Measurements from ENCODE around the gene SLC28A3. TPM values are rescaled to one million over a fixed set of nuclear protein-coding genes. Genes with fewer than 3 reads are reported as not detected.

SLC28A3 gene
- total RNA-seq, 1 donor, result 0.72 TPM

- H3K9me3 ChIP-seq (ENCODE audit: low read depth, low read length), result no peaks in the 10 kb centered on the region
- H3K4me1 ChIP-seq (ENCODE audit: insufficient read depth, low read length), result peaks cover 23% of the 10 kb centered on the region
- H3K27ac ChIP-seq (ENCODE audit: low read depth, low read length), result no peak overlapping the region
- TF ChIP-seq, protein P1, sequence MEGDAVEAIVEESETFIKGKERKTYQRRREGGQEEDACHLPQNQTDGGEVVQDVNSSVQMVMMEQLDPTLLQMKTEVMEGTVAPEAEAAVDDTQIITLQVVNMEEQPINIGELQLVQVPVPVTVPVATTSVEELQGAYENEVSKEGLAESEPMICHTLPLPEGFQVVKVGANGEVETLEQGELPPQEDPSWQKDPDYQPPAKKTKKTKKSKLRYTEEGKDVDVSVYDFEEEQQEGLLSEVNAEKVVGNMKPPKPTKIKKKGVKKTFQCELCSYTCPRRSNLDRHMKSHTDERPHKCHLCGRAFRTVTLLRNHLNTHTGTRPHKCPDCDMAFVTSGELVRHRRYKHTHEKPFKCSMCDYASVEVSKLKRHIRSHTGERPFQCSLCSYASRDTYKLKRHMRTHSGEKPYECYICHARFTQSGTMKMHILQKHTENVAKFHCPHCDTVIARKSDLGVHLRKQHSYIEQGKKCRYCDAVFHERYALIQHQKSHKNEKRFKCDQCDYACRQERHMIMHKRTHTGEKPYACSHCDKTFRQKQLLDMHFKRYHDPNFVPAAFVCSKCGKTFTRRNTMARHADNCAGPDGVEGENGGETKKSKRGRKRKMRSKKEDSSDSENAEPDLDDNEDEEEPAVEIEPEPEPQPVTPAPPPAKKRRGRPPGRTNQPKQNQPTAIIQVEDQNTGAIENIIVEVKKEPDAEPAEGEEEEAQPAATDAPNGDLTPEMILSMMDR (IDR thresholded peaks at IDR 0.05; ENCODE audit: extremely low read depth, low read depth, low read length), result no peak
- no peaks in the 10 kb centered on the region for H4K20me1 ChIP-seq (ENCODE audit: insufficient read depth, low read length)
- no peaks in the 10 kb centered on the region for H3K36me3 ChIP-seq (ENCODE audit: insufficient read depth, low read length)
- no peak overlapping the region for H3K4me2 ChIP-seq (ENCODE audit: insufficient read depth, low read length)
- no peak overlapping the region for H3K4me3 ChIP-seq (ENCODE audit: insufficient read depth, low read length)
- DNase-seq (ENCODE audit: insufficient read length, low spot score, missing footprints), result peak; percentile 68
- no peaks in the 10 kb centered on the region for H3K27me3 ChIP-seq (ENCODE audit: insufficient read depth, low read length)
- H2AFZ ChIP-seq (ENCODE audit: low read length), result peak overlapping the region; percentile 38
- H3K79me2 ChIP-seq (ENCODE audit: insufficient read depth, low read length), result no peaks in the 10 kb centered on the region
Observed at GRCh38 chr9:84301851-84302250, 38.7 kb downstream of the SLC28A3 start.

DNA sequence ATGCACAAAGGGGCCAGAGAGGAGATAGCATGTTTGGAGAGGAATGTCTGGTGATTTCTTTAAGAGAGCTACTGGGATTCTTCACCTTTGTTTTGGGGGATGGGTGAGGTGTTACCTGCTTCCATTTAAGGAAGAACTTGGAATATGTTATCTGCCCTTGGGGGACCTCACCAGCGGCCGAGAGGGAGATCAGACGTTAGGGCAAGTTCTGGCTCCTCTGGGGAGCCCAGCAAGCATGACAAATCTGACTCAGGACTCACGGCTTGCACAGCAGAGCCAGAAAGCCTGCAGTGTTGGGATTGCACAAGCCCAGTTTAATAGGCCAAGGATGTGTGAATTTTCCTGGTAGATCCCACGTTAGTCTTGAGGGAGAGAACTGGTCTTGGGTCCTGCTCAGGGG lies 40.3 kb downstream of the SLC28A3 start:
- Histone ChIP-seq H3K4me2 (ENCODE audit: insufficient read depth, low read length) (no peak overlapping the region), H3K4me3 (ENCODE audit: insufficient read depth, low read length) (no peak overlapping the region), H3K27ac (ENCODE audit: low read depth, low read length) (peak overlapping the region; percentile 29), H3K4me1 (ENCODE audit: insufficient read depth, low read length) (peaks cover 35% of the 10 kb centered on the region), H3K27me3 (ENCODE audit: insufficient read depth, low read length) (no peaks in the 10 kb centered on the region), H2AFZ (ENCODE audit: low read length) (peak overlapping the region; percentile 47), H3K9me3 (ENCODE audit: low read depth, low read length) (no peaks in the 10 kb centered on the region), H4K20me1 (ENCODE audit: insufficient read depth, low read length) (no peaks in the 10 kb centered on the region), H3K36me3 (ENCODE audit: insufficient read depth, low read length) (no peaks in the 10 kb centered on the region), H3K79me2 (ENCODE audit: insufficient read depth, low read length) (no peaks in the 10 kb centered on the region)
- no peak for DNase-seq (ENCODE audit: insufficient read length, low spot score, missing footprints)
- TF ChIP-seq, protein P1 (IDR thresholded peaks at IDR 0.05; ENCODE audit: extremely low read depth, low read depth, low read length), result no peak

- Histone ChIP-seq H3K36me3 (ENCODE audit: insufficient read depth, low read length) (no peaks in the 10 kb centered on the region), H3K9me3 (ENCODE audit: low read depth, low read length) (no peaks in the 10 kb centered on the region), H3K79me2 (ENCODE audit: insufficient read depth, low read length) (no peaks in the 10 kb centered on the region), H3K4me2 (ENCODE audit: insufficient read depth, low read length) (peak overlapping the region; percentile 38), H3K27ac (ENCODE audit: low read depth, low read length) (peak overlapping the region; percentile 73), H2AFZ (ENCODE audit: low read length) (no peak overlapping the region), H4K20me1 (ENCODE audit: insufficient read depth, low read length) (no peaks in the 10 kb centered on the region), H3K4me1 (ENCODE audit: insufficient read depth, low read length) (peaks cover 35% of the 10 kb centered on the region), H3K4me3 (ENCODE audit: insufficient read depth, low read length) (no peak overlapping the region), H3K27me3 (ENCODE audit: insufficient read depth, low read length) (no peaks in the 10 kb centered on the region)
- peak; percentile 64 for DNase-seq (ENCODE audit: insufficient read length, low spot score, missing footprints)
- TF ChIP-seq, protein P1 (IDR thresholded peaks at IDR 0.05; ENCODE audit: extremely low read depth, low read depth, low read length), result no peak
Observed at GRCh38 chr9:84297162-84297821, 43.3 kb downstream of the SLC28A3 start.

GRCh38 chr9:84296146-84296843 lies 44.3 kb downstream of the SLC28A3 start:
- DNase-seq (ENCODE audit: insufficient read length, low spot score, missing footprints), result peak; percentile 66
- H3K4me2 ChIP-seq (ENCODE audit: insufficient read depth, low read length), result peak overlapping the region; percentile 38
- peaks cover 31% of the 10 kb centered on the region for H3K4me1 ChIP-seq (ENCODE audit: insufficient read depth, low read length)
- H3K9me3 ChIP-seq (ENCODE audit: low read depth, low read length), result no peaks in the 10 kb centered on the region
- no peaks in the 10 kb centered on the region for H3K79me2 ChIP-seq (ENCODE audit: insufficient read depth, low read length)
- no peaks in the 10 kb centered on the region for H3K36me3 ChIP-seq (ENCODE audit: insufficient read depth, low read length)
- TF ChIP-seq, protein P1 (IDR thresholded peaks at IDR 0.05; ENCODE audit: extremely low read depth, low read depth, low read length), result no peak
- peak overlapping the region; percentile 73 for H3K27ac ChIP-seq (ENCODE audit: low read depth, low read length)
- no peak overlapping the region for H3K4me3 ChIP-seq (ENCODE audit: insufficient read depth, low read length)
- no peaks in the 10 kb centered on the region for H4K20me1 ChIP-seq (ENCODE audit: insufficient read depth, low read length)
- H3K27me3 ChIP-seq (ENCODE audit: insufficient read depth, low read length), result no peaks in the 10 kb centered on the region
- H2AFZ ChIP-seq (ENCODE audit: low read length), result peak overlapping the region; percentile 38

Data from osteoblast (primary cell).